OCI-LY1 (cell line): ENCODE data around the gene SLC14A1.

Source experiments
- EZH2 ChIP-seq: fragments of 200-600 bp; sonication (generic), shearing (Covaris generic); IDR thresholded peaks from 2 replicates; pipeline ENCODE4 v1.8.0; 2017; ENCODE audit warnings: borderline replicate concordance, mixed run types, mild to moderate bottlenecking, antibody characterized with exemption, low read length, moderate library complexity, mixed read lengths
- TF ChIP-seq, protein P1 (sequence below): fragments of 200-600 bp; sonication (generic), shearing (Covaris generic); IDR thresholded peaks from 2 replicates; pipeline ENCODE4 v1.5.1; 2017; ENCODE audit warnings: mild to moderate bottlenecking, antibody characterized with exemption, low read length, moderate library complexity, mixed read lengths

DNA sequence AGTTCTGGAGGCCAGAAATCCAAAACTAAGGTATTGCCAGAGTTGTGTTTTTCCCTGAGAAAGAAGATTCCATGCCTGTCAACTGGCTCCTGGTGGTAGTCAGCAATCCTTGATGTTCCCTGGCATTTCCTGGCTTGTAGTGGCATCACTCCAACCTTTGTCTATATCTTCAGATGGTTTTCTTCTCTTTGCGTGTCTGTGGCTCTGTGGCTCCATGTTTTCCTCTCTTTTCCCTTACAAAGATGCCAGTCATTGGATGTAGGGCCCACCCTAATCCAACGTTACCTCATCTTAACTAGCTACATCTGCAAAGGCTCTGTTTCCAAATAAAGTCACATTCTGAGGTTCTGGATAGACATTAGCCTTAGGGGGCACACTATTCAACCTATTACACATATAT, 41.8 kb downstream of the SLC14A1 start:
- TF ChIP-seq EZH2: no peak
- TF ChIP-seq, protein P1, sequence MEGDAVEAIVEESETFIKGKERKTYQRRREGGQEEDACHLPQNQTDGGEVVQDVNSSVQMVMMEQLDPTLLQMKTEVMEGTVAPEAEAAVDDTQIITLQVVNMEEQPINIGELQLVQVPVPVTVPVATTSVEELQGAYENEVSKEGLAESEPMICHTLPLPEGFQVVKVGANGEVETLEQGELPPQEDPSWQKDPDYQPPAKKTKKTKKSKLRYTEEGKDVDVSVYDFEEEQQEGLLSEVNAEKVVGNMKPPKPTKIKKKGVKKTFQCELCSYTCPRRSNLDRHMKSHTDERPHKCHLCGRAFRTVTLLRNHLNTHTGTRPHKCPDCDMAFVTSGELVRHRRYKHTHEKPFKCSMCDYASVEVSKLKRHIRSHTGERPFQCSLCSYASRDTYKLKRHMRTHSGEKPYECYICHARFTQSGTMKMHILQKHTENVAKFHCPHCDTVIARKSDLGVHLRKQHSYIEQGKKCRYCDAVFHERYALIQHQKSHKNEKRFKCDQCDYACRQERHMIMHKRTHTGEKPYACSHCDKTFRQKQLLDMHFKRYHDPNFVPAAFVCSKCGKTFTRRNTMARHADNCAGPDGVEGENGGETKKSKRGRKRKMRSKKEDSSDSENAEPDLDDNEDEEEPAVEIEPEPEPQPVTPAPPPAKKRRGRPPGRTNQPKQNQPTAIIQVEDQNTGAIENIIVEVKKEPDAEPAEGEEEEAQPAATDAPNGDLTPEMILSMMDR: no peak
